WTC11 (cell line): ENCODE measurements around the gene ADAMTS2. TPM values are rescaled to one million over a fixed set of nuclear protein-coding genes. Genes with fewer than 3 reads are reported as not detected.

Experiments used
- ATAC-seq: fragments of 200-7000 bp; cut with Tn5 transposase; 2 replicates; pipeline ENCODE4 v1.10.0; 2021; ENCODE audit warnings: mild to moderate bottlenecking, moderate library complexity
- CTCF ChIA-PET: fragments of 300-600 bp; sonication (Branson Sonifier 250); formaldehyde crosslinking; loops from one replicate; lab custom pipeline; 2021; ENCODE audit warnings: antibody characterized with exemption; lab: Charles Lee
- POLR2A ChIA-PET: fragments of 350-600 bp; sonication (Branson Sonifier 250); formaldehyde crosslinking; loops from one replicate; lab custom pipeline; 2021; ENCODE audit warnings: antibody characterized with exemption; lab: Charles Lee
- DNase-seq: peaks from one replicate; pipeline ENCODE4 v3.0.0; 2021; ENCODE audit warnings: low spot score
- H3K27ac Mint-ChIP-seq: 2 replicates; pipeline ENCODE4 v1.8.0; 2021; ENCODE audit warnings: mixed read lengths
- H3K27me3 Mint-ChIP-seq: 2 replicates; pipeline ENCODE4 v1.8.0; 2021; ENCODE audit warnings: low read depth, mild to moderate bottlenecking, moderate library complexity, mixed read lengths
- H3K36me3 Mint-ChIP-seq: 2 replicates; pipeline ENCODE4 v1.8.0; 2021; ENCODE audit warnings: mixed read lengths
- H3K4me1 Mint-ChIP-seq: 2 replicates; pipeline ENCODE4 v1.8.0; 2022; ENCODE audit warnings: mixed read lengths
- H3K4me3 Mint-ChIP-seq: 2 replicates; pipeline ENCODE4 v1.8.0; 2021; ENCODE audit warnings: mild to moderate bottlenecking, moderate library complexity, mixed read lengths
- H3K9me3 Mint-ChIP-seq: 2 replicates; pipeline ENCODE4 v1.8.0; 2021; ENCODE audit warnings: mixed read lengths
- ATF1 ChIP-seq: sonication (generic); formaldehyde crosslinking; IDR thresholded peaks from 2 replicates; pipeline ENCODE4 v1.8.1; 2023; ENCODE audit warnings: mild to moderate bottlenecking, moderate library complexity, missing genetic modification reagents
- ATF3 ChIP-seq: sonication (generic); formaldehyde crosslinking; conservative IDR thresholded peaks from 2 replicates; pipeline ENCODE4 v1.8.1; 2022; ENCODE audit warnings: mild to moderate bottlenecking, missing genetic modification reagents
- CREM ChIP-seq: sonication (generic); formaldehyde crosslinking; IDR thresholded peaks from 2 replicates; pipeline ENCODE4 v1.8.1; 2022; ENCODE audit warnings: mild to moderate bottlenecking, missing genetic modification reagents, moderate library complexity
- E2F1 ChIP-seq: sonication (generic); formaldehyde crosslinking; IDR thresholded peaks from 2 replicates; pipeline ENCODE4 v1.8.0; 2022; ENCODE audit warnings: mild to moderate bottlenecking, missing genetic modification reagents
- ESRRA ChIP-seq: sonication (generic); formaldehyde crosslinking; IDR thresholded peaks from 2 replicates; pipeline ENCODE4 v1.8.1; 2022; ENCODE audit warnings: mild to moderate bottlenecking, missing genetic modification reagents, borderline replicate concordance
- FOXP1 ChIP-seq: sonication (generic); formaldehyde crosslinking; IDR thresholded peaks from 2 replicates; pipeline ENCODE4 v1.8.0; 2022; ENCODE audit warnings: missing genetic modification reagents, mild to moderate bottlenecking, moderate library complexity, borderline replicate concordance
- GABPB1 ChIP-seq: sonication (generic); formaldehyde crosslinking; IDR thresholded peaks from 2 replicates; pipeline ENCODE4 v1.8.1; 2023; ENCODE audit warnings: mild to moderate bottlenecking, missing genetic modification reagents
- HMGA2 ChIP-seq: fragments of 250-450 bp; sonication (Bioruptor Pico); IDR thresholded peaks from 2 replicates; pipeline ENCODE4 v1.4.0; 2021; ENCODE audit warnings: mild to moderate bottlenecking, moderate library complexity
- PREB ChIP-seq: sonication (generic); formaldehyde crosslinking; IDR thresholded peaks from 2 replicates; pipeline ENCODE4 v1.8.1; 2022; ENCODE audit warnings: mild to moderate bottlenecking, missing genetic modification reagents, moderate library complexity, borderline replicate concordance
- PRRX2 ChIP-seq: fragments of 250-450 bp; sonication (Bioruptor Pico); IDR thresholded peaks from 2 replicates; pipeline ENCODE4 v1.8.0; 2021; ENCODE audit warnings: mild to moderate bottlenecking
- RORB ChIP-seq: fragments of 250-450 bp; sonication (Bioruptor Pico); IDR thresholded peaks from 2 replicates; pipeline ENCODE4 v1.9.0; 2021; ENCODE audit warnings: mild to moderate bottlenecking
- SMAD3 ChIP-seq: sonication (generic); formaldehyde crosslinking; IDR thresholded peaks from 2 replicates; pipeline ENCODE4 v1.8.0; 2022; ENCODE audit warnings: missing genetic modification reagents, mild to moderate bottlenecking, borderline replicate concordance
- TEAD1 ChIP-seq: sonication (generic); formaldehyde crosslinking; IDR thresholded peaks from 2 replicates; pipeline ENCODE4 v1.8.0; 2022; ENCODE audit warnings: mild to moderate bottlenecking, missing genetic modification reagents
- ZNF121 ChIP-seq: sonication (generic); formaldehyde crosslinking; IDR thresholded peaks from 2 replicates; pipeline ENCODE4 v1.8.0; 2023; ENCODE audit warnings: missing genetic modification reagents
- ZNF416 ChIP-seq: fragments of 250-450 bp; sonication (Bioruptor Pico); IDR thresholded peaks from 2 replicates; pipeline ENCODE4 v1.9.0; 2021; ENCODE audit warnings: mild to moderate bottlenecking, inconsistent platforms
- ZSCAN18 ChIP-seq: fragments of 250-450 bp; sonication (Bioruptor Pico); IDR thresholded peaks from 2 replicates; pipeline ENCODE4 v2.1.2; 2022; ENCODE audit warnings: mild to moderate bottlenecking, moderate library complexity
- total RNA-seq: library from RNA; stranded (reverse); gene quantifications from 3 replicates; pipeline ENCODE4 v1.2.3, GENCODE V29; 2021

ADAMTS2 gene
- total RNA-seq, 1 experiment from 2014 or later = 11.2 TPM

- ATAC-seq = no peak
- ChIA-PET CTCF (no interaction called here), POLR2A (no interaction called here)
- TF ChIP-seq ZSCAN18 (CRISPR knock-in tag) (no peak), SMAD3 (no peak), TEAD1 (no peak), FOXP1 (CRISPR knock-in tag) (no peak)
- no peaks in the 10 kb centered on the region for H3K36me3 Mint-ChIP-seq
- H3K4me3 Mint-ChIP-seq = no peak overlapping the region
- no peaks in the 10 kb centered on the region for H3K27me3 Mint-ChIP-seq
- no peak overlapping the region for H3K27ac Mint-ChIP-seq
- peaks cover 2% of the 10 kb centered on the region for H3K4me1 Mint-ChIP-seq
- H3K9me3 Mint-ChIP-seq = no peaks in the 10 kb centered on the region
- no peak for DNase-seq
Measured at GRCh38 chr5:179355976-179356974, 11.0 kb upstream of the ADAMTS2 start.

- H3K4me3 Mint-ChIP-seq = no peak overlapping the region
- CTCF ChIA-PET = interaction anchor here (0.7 to 2.0 kb wide), 3 partner anchors 10 to 1012 kb away, joined by 3 to 5 read pairs (median 4); no protein-coding TSS in a partner anchor
- DNase-seq = no peak
- no peaks in the 10 kb centered on the region for H3K27me3 Mint-ChIP-seq
- H3K36me3 Mint-ChIP-seq = no peaks in the 10 kb centered on the region
- no peak for TF ChIP-seq ZNF121 (CRISPR knock-in tag)
- no peak for TF ChIP-seq ATF1 (CRISPR knock-in tag)
- no peak for TF ChIP-seq TEAD1
- TF ChIP-seq ESRRA (CRISPR knock-in tag) = no peak
- no peaks in the 10 kb centered on the region for H3K9me3 Mint-ChIP-seq
- ATAC-seq = no peak
- H3K4me1 Mint-ChIP-seq = peaks cover 7% of the 10 kb centered on the region
- H3K27ac Mint-ChIP-seq = no peak overlapping the region
- POLR2A ChIA-PET = no interaction called here
Measured at GRCh38 chr5:179354305-179354882, 9.1 kb upstream of the ADAMTS2 start.

GRCh38 chr5:179348843-179349242 is 3.6 kb upstream of the ADAMTS2 start:
- ATAC-seq = no peak
- TF ChIP-seq ZSCAN18 (CRISPR knock-in tag) = no peak
- no peak for TF ChIP-seq FOXP1 (CRISPR knock-in tag)
- no peak for TF ChIP-seq CREM (CRISPR knock-in tag)
- no peak for TF ChIP-seq ATF3 (CRISPR knock-in tag)
- no peak for TF ChIP-seq RORB (CRISPR knock-in tag)
- TF ChIP-seq PREB (CRISPR knock-in tag) = no peak
- no peak for TF ChIP-seq GABPB1 (CRISPR knock-in tag)
- no peak for TF ChIP-seq E2F1 (CRISPR knock-in tag)
- TF ChIP-seq PRRX2 = no peak
- TF ChIP-seq HMGA2 = no peak
- TF ChIP-seq ZNF416 (CRISPR knock-in tag) = no peak
- no peak for DNase-seq
- no peak overlapping the region for H3K27ac Mint-ChIP-seq
- H3K4me3 Mint-ChIP-seq = no peak overlapping the region
- H3K27me3 Mint-ChIP-seq = peaks cover 34% of the 10 kb centered on the region
- ChIA-PET POLR2A (no interaction called here), CTCF (interaction anchor here (0.7 kb wide), 1 partner anchor 89 kb away, joined by 3 read pairs; no protein-coding TSS in a partner anchor)
- peaks cover 16% of the 10 kb centered on the region for H3K4me1 Mint-ChIP-seq
- no peaks in the 10 kb centered on the region for H3K36me3 Mint-ChIP-seq
- no peaks in the 10 kb centered on the region for H3K9me3 Mint-ChIP-seq
